GF-D8 (cell line): ENCODE measurements around the gene PRDM16.
A peak's percentile ranks its signal among the peaks of the same experiment; 100 is the strongest.

Source experiments
- DNase-seq: peaks from one replicate; lab custom pipeline; 2025; lab: John Stamatoyannopoulos, UW

Gene PRDM16

GRCh38 chr1:3304692-3305091 is 235.7 kb downstream of the PRDM16 start:
- no peak for DNase-seq

GRCh38 chr1:3305156-3305555 is 236.2 kb downstream of the PRDM16 start:
- DNase-seq: no peak

- no peak for DNase-seq
Observed at GRCh38 chr1:3306583-3307291, 237.7 kb downstream of the PRDM16 start.

GRCh38 chr1:3307359-3307758 is 238.4 kb downstream of the PRDM16 start:
- no peak for DNase-seq

GRCh38 chr1:3308053-3308452 is 239.1 kb downstream of the PRDM16 start:
- no peak for DNase-seq

- DNase-seq: no peak
Observed at GRCh38 chr1:3310718-3311400, 241.9 kb downstream of the PRDM16 start.

- no peak for DNase-seq
Observed at GRCh38 chr1:3311711-3312110, 242.7 kb downstream of the PRDM16 start.

GRCh38 chr1:3312310-3312897 is 243.4 kb downstream of the PRDM16 start:
- DNase-seq: no peak

GRCh38 chr1:3312898-3313575 is 244.0 kb downstream of the PRDM16 start:
- DNase-seq: no peak

GRCh38 chr1:3313576-3313950 is 244.6 kb downstream of the PRDM16 start:
- DNase-seq: no peak

GRCh38 chr1:3314491-3315381 is 245.7 kb downstream of the PRDM16 start:
- DNase-seq: no peak

GRCh38 chr1:3315399-3316339 is 246.7 kb downstream of the PRDM16 start:
- DNase-seq: no peak

- no peak for DNase-seq
Observed at GRCh38 chr1:3316340-3316943, 247.4 kb downstream of the PRDM16 start.

- no peak for DNase-seq
Observed at GRCh38 chr1:3317456-3317855, 248.5 kb downstream of the PRDM16 start.

GRCh38 chr1:3318329-3318728 is 249.3 kb downstream of the PRDM16 start:
- no peak for DNase-seq

GRCh38 chr1:3319874-3320245 is 250.9 kb downstream of the PRDM16 start:
- peak; percentile 62 for DNase-seq

- no peak for DNase-seq
Observed at GRCh38 chr1:3320246-3321152, 251.5 kb downstream of the PRDM16 start.

- no peak for DNase-seq
Observed at GRCh38 chr1:3321559-3322449, 252.8 kb downstream of the PRDM16 start.
